Kidney (tissue), 14 donors: ENCODE measurements around the gene IRS2. TPM values are rescaled to one million over a fixed set of nuclear protein-coding genes. Genes with fewer than 3 reads are reported as not detected.

Source experiments
- DNase-seq, 5 donors: peaks; one replicate each; pipeline ENCODE4 v3.0.0-alpha.2; 2013 to 2020
- FAIRE-seq: peaks from 2 replicates; lab custom pipeline; 2012; peaks lifted over from hg19 to GRCh38; lab: Jason Lieb, UNC
- H3K27ac ChIP-seq, 2 donors: one replicate each; pipeline ENCODE4 v1.7.0; 2013; ENCODE audit warnings: low read depth in 2 of 2, low read length in 2 of 2, inconsistent platforms in 1 of 2
- H3K27me3 ChIP-seq: one replicate; pipeline ENCODE4 v1.7.1; 2013; ENCODE audit warnings: low read length, inconsistent platforms; ENCODE audit not compliant: control insufficient read depth, insufficient read depth
- H3K36me3 ChIP-seq, 3 donors: one replicate each; pipeline versions ENCODE4 v1.7.0 to v1.7.1; 2013; ENCODE audit warnings: low read length in 3 of 3, control low read depth in 1 of 3, inconsistent platforms in 1 of 3; ENCODE audit not compliant: insufficient read depth in 3 of 3, control insufficient read depth in 2 of 3
- H3K4me1 ChIP-seq, 3 donors: one replicate each; pipeline versions ENCODE4 v1.7.0 to v1.7.1; 2013; ENCODE audit warnings: low read length in 3 of 3, inconsistent platforms in 1 of 3, low read depth in 1 of 3; ENCODE audit not compliant: control insufficient read depth in 2 of 3, insufficient read depth in 2 of 3
- H3K4me3 ChIP-seq, 3 donors: one replicate each; pipeline versions ENCODE4 v1.7.0 to v1.8.1; 2013; ENCODE audit warnings: low read length in 3 of 3, control low read depth in 1 of 3, inconsistent platforms in 1 of 3
- H3K9ac ChIP-seq, 3 donors: one replicate each; pipeline versions ENCODE4 v1.7.0 to v1.7.1; 2013; ENCODE audit warnings: low read length in 3 of 3, control low read depth in 1 of 3, inconsistent platforms in 1 of 3
- H3K9me3 ChIP-seq, 3 donors: one replicate each; pipeline versions ENCODE4 v1.7.0 to v1.7.1; 2013; ENCODE audit warnings: low read length in 3 of 3, control low read depth in 1 of 3, inconsistent platforms in 1 of 3; ENCODE audit not compliant: control insufficient read depth in 2 of 3, insufficient read depth in 1 of 3
- CTCF ChIP-seq: IDR thresholded peaks from 3 replicates; pipeline ENCODE4 v1.5.1; 2012; ENCODE audit warnings: mild to moderate bottlenecking, moderate library complexity, borderline replicate concordance; ENCODE audit not compliant: insufficient read depth; ENCODE audit errors: extremely low read depth
- intact Hi-C: fragments of 100-400 bp; cut with DNase I; formaldehyde crosslinking; loops from one replicate; pipeline ENCODE4 v1.11.1; 2022
- polyA plus RNA-seq: library from polyadenylated mRNA; stranded (reverse); fragments of 350-450 nt; fragmentation: Illumina TruSeq; extraction: RNeasy Lipid Tissue Mini Kit (QIAGEN cat#74804); gene quantifications from one replicate; pipeline ENCODE4 v1.2.3, GENCODE V29; 2014; ENCODE audit warnings: low read depth, low replicate concordance; ENCODE audit not compliant: insufficient read depth
- total RNA-seq: library from RNA; stranded (reverse); fragmentation: NEBNext Ultra II Directional; extraction: Animal tissue kit (Norgen Biotek cat#: 25700); gene quantifications from one replicate; pipeline ENCODE4 v1.2.1, GENCODE V29; 2021
- donor health status: control.
- donor health status: control.
- donor health status: control.
- donor health status: control.
- donor health status: control.
- donor health status: DM: yes; HTN: yes; CAD: no.
- donor health status: Normal renal cell carcinoma (clear cell type).

IRS2 gene
- total and polyA plus RNA-seq, 2 donors from 2014 or later: 2.1 to 12.9 TPM

- Histone ChIP-seq H3K27me3 (no peaks in the 10 kb centered on the region), H3K9me3 (no peaks in the 10 kb centered on the region), H3K9ac (no peak overlapping the region), H3K4me1 (peaks cover 0 to 8% (median 5%) of the 10 kb centered on the region in 3 donors), H3K36me3 (peaks cover 0 to 6% (median 3%) of the 10 kb centered on the region in 3 donors), H3K27ac (no peak overlapping the region), H3K4me3 (no peak overlapping the region)
- no peak for DNase-seq
- no peak for TF ChIP-seq CTCF
- no peak for FAIRE-seq
- intact Hi-C loops: no loop called here
Observed at GRCh38 chr13:109768616-109769015, 17.8 kb downstream of the IRS2 start.

GRCh38 chr13:109768176-109768575, 18.2 kb downstream of the IRS2 start:
- peaks cover 0 to 8% (median 5%) of the 10 kb centered on the region in 3 donors for H3K4me1 ChIP-seq
- FAIRE-seq (no peak), DNase-seq (no peak)
- no peak overlapping the region for H3K4me3 ChIP-seq
- TF ChIP-seq CTCF: no peak
- no peak overlapping the region for H3K9ac ChIP-seq
- no peaks in the 10 kb centered on the region for H3K27me3 ChIP-seq
- no peaks in the 10 kb centered on the region for H3K9me3 ChIP-seq
- intact Hi-C loops: no loop called here
- no peak overlapping the region for H3K27ac ChIP-seq
- peaks cover 0 to 6% (median 3%) of the 10 kb centered on the region in 3 donors for H3K36me3 ChIP-seq

GRCh38 chr13:109767023-109767422, 19.4 kb downstream of the IRS2 start:
- Histone ChIP-seq H3K27ac (no peak overlapping the region), H3K4me1 (peaks cover 0 to 8% (median 5%) of the 10 kb centered on the region in 3 donors), H3K36me3 (peaks cover 0 to 4% (median 3%) of the 10 kb centered on the region in 3 donors), H3K27me3 (no peaks in the 10 kb centered on the region), H3K9me3 (no peaks in the 10 kb centered on the region), H3K9ac (no peak overlapping the region), H3K4me3 (no peak overlapping the region)
- no peak for DNase-seq
- no peak for FAIRE-seq
- TF ChIP-seq CTCF: no peak
- intact Hi-C loops: no loop called here
